ENCODE data around the gene FUNDC2.

Gene FUNDC2, protein sequence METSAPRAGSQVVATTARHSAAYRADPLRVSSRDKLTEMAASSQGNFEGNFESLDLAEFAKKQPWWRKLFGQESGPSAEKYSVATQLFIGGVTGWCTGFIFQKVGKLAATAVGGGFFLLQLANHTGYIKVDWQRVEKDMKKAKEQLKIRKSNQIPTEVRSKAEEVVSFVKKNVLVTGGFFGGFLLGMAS

DNA sequence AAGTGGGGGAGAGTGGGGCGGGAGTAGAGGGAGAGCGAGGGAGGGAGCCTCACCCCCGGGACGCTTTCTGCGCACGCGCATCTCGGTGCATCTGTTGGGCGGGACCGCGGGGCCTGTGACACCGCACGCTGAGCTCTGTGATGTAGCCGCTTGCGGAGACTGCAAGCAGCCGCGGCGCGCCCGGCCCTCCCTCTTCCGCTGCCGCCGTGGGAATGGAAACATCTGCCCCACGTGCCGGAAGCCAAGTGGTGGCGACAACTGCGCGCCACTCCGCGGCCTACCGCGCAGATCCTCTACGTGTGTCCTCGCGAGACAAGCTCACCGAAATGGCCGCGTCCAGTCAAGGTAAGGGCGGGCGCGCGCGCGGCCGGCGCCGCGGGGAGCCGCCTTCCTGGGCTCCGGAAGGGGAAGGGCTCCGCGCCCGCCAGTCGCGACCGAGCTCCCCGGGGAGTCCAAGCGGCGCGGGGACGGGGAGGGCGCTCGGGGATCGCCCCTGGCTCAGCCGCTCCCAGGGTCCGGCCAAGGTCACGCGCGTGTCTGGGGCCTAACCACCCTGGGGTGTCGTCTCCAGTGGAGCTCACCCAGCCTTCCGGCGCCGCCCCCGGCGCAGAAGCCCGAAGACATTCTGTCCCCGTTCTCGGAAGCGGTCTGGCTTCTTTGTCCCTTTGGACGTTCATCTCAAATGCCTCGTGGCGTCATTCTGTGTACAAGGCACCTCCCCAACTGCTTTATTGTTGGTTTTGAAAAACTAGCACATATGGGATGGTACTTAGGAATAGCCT is at the start of gene FUNDC2:
TSS of gene FUNDC2 (plus strand) at position 118 of the 782 bp plus-strand sequence. CDS start at position 213, 95 bp downstream.
- peak; percentile 89 to 91 for ATAC-seq (replicated peaks)
- H3K4me1 Mint-ChIP-seq, result peaks cover 9 to 27% of the 10 kb centered on the region in 2 donors
- peaks cover 3 to 4% of the 10 kb centered on the region in 2 donors for H3K36me3 Mint-ChIP-seq
- no peaks in the 10 kb centered on the region for H3K27me3 Mint-ChIP-seq
- peak within 1 kb of the TSS; percentile 82 to 83 for H3K4me3 Mint-ChIP-seq
- DNase-seq, result peak; percentile 93
- H3K9me3 Mint-ChIP-seq, result no peaks in the 10 kb centered on the region
- H3K27ac Mint-ChIP-seq, result peak within 1 kb of the TSS; percentile 96

DNA sequence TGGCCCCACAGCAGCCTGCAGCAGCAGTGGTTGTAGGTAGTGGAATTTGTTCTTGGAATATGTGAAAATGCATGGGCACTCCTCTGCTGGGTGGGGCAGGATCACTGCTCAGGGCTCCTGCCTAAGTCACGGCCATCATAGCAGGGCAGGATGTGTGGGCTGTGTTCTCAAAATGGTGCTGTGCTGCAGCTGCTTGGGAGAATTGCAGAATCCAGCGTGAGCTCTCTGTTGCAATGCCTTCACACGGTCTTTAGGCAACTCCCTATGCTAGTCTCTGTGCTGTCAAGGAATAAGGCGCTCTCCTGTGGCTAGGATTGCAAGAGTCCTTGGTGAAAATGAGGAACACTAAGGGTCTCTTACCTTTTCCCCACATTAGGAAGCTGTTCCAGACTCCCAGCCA is 47.0 kb upstream of the FUNDC2 start:
- Mint-ChIP-seq H3K27ac (no peak overlapping the region), H3K27me3 (peaks cover 0 to 7% of the 10 kb centered on the region in 2 donors), H3K9me3 (peaks cover 0 to 12% of the 10 kb centered on the region in 2 donors), H3K36me3 (peaks cover 0 to 3% of the 10 kb centered on the region in 2 donors), H3K4me3 (no peak overlapping the region), H3K4me1 (peaks cover 2 to 7% of the 10 kb centered on the region in 2 donors)
- DNase-seq (no peak), ATAC-seq (replicated peaks) (no peak)

DNA sequence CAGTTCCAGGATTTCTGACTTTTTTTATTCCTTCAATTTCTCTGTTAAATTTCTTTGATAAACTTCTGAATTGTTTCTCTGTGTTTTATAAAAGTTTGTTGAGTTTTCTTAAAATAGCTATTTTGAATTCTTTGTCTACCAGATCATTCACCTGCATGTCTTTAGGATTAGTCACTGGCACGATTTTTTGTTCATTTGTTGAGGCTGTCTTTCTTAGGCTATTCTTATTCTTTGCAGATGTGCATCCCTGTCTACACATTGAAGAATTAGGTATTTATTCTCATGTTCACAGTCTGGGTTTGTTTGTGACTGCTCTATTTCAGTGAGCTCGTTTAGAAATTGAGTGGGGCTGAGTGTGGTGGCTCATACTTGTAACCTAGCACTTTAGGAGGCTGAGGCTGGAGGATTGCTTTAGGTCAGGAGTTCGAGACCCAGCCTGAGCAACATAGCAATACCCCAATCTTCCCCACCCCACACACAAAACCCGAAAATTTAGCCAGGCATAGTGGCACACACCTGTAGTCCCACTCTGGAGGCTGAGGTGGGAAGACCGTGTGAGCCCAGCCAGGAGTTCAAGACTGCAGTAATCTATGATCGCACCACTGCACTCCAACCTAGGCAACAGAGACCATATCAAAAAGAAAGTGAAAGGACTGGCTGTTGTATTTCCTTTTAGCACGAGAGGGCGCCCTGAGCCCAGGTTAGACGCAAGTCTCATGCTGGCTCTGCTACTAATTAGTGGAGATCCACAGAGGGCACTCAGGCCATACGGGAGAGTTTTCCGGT is 46.1 kb upstream of the FUNDC2 start:
- Mint-ChIP-seq H3K4me3 (peak overlapping the region; percentile 86 to 87), H3K9me3 (peaks cover 0 to 12% of the 10 kb centered on the region in 2 donors), H3K27ac (peak overlapping the region; percentile 60), H3K27me3 (peaks cover 0 to 7% of the 10 kb centered on the region in 2 donors), H3K36me3 (peaks cover 0 to 3% of the 10 kb centered on the region in 2 donors), H3K4me1 (peaks cover 2 to 7% of the 10 kb centered on the region in 2 donors)
- ATAC-seq (replicated peaks) (peak; percentile 97), DNase-seq (peak; percentile 67)

DNA sequence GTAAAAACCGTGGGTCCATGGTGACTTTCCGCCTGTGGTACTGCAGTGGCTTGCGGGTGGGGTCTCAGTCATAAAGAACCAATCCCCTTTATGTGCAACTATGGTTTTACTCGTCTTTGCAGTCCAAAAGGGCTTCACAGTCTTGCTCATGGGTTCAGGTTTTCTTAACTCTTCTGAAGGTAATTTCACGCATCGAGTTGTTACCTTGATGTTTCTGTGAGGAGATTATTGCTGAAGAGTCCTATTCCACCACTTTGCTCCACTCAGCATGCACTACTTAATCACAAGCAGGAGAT is 45.6 kb upstream of the FUNDC2 start:
- Mint-ChIP-seq H3K27me3 (peaks cover 0 to 7% of the 10 kb centered on the region in 2 donors), H3K9me3 (peaks cover 0 to 12% of the 10 kb centered on the region in 2 donors), H3K27ac (peak overlapping the region; percentile 60), H3K4me3 (peak overlapping the region; percentile 86 to 87), H3K4me1 (peaks cover 2 to 7% of the 10 kb centered on the region in 2 donors), H3K36me3 (peaks cover 0 to 3% of the 10 kb centered on the region in 2 donors)
- ATAC-seq (replicated peaks) (no peak), DNase-seq (no peak)

DNA sequence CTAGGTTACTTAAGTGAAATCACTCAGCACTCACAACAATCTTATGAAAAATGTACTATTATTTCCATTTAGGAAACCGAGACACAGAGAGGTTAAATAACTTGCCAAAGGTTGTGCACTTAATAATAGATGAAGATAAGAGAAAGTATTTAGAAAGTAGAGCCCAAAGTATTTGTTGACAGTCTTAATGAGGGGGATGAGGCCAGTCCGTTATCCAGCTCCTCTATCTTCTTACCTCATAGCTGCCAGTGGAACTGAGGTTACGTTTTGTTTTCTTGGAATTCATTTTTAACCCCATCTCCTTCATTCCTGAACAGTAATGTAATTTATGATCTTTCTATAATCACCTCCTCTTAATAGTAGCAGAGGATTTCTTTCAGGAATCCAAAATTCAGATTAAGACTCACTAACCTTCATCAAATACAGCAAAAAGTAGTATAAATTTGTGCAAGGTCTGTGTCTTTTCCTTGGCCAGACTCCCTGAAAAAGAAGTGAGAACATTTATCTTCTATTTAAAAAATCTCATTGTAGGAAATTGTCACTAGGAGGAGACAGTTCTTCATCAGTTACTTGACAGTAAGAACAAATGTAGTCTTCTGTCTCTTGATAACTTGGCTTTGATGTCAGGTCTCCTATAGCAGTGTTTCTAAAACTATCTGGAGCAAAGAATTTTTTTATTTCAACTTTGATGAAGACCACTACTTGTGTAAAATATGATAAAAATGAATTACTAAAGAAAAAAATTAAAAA is 39.6 kb upstream of the FUNDC2 start:
- Mint-ChIP-seq H3K9me3 (no peaks in the 10 kb centered on the region), H3K36me3 (no peaks in the 10 kb centered on the region), H3K27me3 (no peaks in the 10 kb centered on the region), H3K27ac (no peak overlapping the region), H3K4me3 (no peak overlapping the region), H3K4me1 (peaks cover 11 to 26% of the 10 kb centered on the region in 2 donors)
- DNase-seq (no peak), ATAC-seq (replicated peaks) (no peak)

DNA sequence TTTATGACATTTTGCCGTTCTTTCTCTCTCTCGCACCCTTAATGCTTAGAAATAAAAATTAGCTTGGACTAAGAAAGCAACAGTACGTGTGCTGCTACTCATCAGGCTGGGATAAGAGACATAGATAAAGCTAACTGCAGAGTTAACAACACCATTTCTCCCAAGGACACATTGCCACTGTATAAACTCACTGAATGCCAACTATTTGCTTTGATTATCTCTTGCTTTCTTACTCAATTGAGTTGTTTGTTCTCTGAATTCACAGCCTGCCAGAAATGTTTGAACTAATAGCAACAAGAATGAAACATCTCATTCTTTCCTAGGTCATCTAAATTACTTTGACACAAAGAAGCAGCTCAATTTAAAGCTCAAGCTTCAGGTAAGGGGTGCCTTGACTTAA is 38.7 kb upstream of the FUNDC2 start:
- no peak for ATAC-seq (replicated peaks)
- Mint-ChIP-seq H3K9me3 (no peaks in the 10 kb centered on the region), H3K4me3 (no peak overlapping the region)

DNA sequence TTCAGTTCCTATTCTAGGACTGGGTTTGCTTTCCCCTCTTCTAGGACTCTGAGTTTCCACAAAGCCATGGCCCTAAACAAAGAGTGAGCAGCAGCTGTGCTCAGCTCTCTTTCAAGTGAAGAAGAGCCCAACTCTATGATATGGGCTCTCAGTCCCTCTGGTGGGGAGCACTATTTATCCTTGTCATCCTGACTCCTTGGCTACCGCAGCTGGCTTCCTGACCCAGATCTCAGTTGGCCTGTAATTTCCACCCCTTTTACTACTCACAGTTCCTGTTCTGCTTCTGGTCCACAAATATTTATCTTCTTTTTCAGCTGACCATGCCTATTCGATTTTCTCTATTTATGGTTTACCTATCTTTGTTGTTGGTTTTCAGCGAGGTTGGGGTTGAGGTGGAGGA is 37.9 kb upstream of the FUNDC2 start:
- ATAC-seq (replicated peaks), result no peak
- DNase-seq, result no peak
- Mint-ChIP-seq H3K4me1 (peaks cover 12 to 26% of the 10 kb centered on the region in 2 donors), H3K27me3 (no peaks in the 10 kb centered on the region), H3K27ac (no peak overlapping the region), H3K36me3 (no peaks in the 10 kb centered on the region), H3K4me3 (no peak overlapping the region), H3K9me3 (no peaks in the 10 kb centered on the region)

More for the DNA sequence above, 38.7 kb upstream of the FUNDC2 start:
- Mint-ChIP-seq H3K4me1 (peaks cover 12 to 26% of the 10 kb centered on the region in 2 donors), H3K27ac (no peak overlapping the region), H3K36me3 (no peaks in the 10 kb centered on the region), H3K27me3 (no peaks in the 10 kb centered on the region)
- no peak for DNase-seq

DNA sequence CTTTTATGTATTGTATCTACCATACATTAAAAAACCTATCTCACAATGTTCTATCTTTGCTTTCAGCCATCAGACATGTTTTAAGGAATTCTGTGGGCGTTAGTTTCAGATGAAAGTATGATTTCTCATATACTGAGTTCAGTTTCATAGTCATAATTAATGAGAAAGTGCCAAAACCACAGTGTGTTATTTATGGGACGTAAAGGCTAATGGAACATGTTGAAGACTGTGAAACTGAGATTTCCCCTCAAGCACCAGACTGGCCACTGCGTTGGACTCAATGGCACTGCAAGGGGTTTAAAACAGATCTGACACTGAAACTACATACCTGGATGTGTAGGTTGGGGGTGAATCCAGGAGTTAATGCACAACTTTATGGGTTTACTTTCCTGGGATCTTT is 36.1 kb upstream of the FUNDC2 start:
- peak; percentile 67 to 85 for ATAC-seq (replicated peaks)
- Mint-ChIP-seq H3K36me3 (no peaks in the 10 kb centered on the region), H3K9me3 (no peaks in the 10 kb centered on the region), H3K27ac (no peak overlapping the region), H3K4me3 (no peak overlapping the region), H3K4me1 (peaks cover 12 to 20% of the 10 kb centered on the region in 2 donors), H3K27me3 (no peaks in the 10 kb centered on the region)
- no peak for DNase-seq

DNA sequence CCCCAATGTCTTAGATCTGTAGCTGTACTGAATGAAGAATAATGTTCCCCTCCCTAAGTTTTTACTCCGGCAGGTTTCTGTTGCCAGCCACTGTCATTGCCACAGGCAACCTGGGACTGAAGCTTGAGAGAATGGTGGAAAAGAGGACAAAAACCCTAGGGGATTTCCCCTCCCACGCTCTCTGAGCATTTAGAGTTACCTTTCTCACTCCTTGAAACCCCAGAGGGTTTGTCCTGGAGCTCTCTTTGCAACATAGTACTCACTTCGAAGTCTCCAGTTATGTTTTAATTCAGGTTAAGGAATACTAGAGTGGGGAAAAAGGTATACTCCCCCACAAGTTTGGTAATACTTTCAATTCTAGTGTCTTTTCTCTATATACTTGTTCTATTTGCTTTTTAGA is 35.6 kb upstream of the FUNDC2 start:
- no peak overlapping the region for H3K27ac Mint-ChIP-seq
- H3K36me3 Mint-ChIP-seq, result no peaks in the 10 kb centered on the region
- DNase-seq (no peak), ATAC-seq (replicated peaks) (peak; percentile 48 to 75)
- H3K4me1 Mint-ChIP-seq, result peaks cover 12 to 20% of the 10 kb centered on the region in 2 donors
- H3K27me3 Mint-ChIP-seq, result no peaks in the 10 kb centered on the region
- H3K4me3 Mint-ChIP-seq, result no peak overlapping the region
- H3K9me3 Mint-ChIP-seq, result no peaks in the 10 kb centered on the region

DNA sequence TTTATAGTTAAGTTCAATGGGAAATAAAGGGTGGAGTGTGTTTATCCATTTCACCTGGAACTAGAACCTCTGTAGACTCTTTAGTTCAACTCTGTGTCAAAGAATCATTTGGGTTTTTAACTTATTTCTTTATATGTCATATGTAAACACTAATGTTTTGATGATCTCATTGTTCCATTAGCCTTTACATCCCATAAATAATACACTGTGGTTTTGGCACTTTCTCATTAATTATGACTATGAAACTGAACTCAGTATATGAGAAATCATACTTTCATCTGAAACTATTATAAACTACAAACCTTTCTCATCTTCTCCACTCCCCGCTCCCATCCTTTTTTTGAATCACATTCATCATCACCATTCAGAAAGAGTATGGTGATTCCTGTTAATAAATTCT is 35.2 kb upstream of the FUNDC2 start:
- Mint-ChIP-seq H3K36me3 (no peaks in the 10 kb centered on the region), H3K27ac (no peak overlapping the region), H3K27me3 (no peaks in the 10 kb centered on the region), H3K9me3 (no peaks in the 10 kb centered on the region), H3K4me1 (peaks cover 12 to 20% of the 10 kb centered on the region in 2 donors), H3K4me3 (no peak overlapping the region)
- ATAC-seq (replicated peaks) (peak in 1 of 2 donors; percentile 15), DNase-seq (no peak)

DNA sequence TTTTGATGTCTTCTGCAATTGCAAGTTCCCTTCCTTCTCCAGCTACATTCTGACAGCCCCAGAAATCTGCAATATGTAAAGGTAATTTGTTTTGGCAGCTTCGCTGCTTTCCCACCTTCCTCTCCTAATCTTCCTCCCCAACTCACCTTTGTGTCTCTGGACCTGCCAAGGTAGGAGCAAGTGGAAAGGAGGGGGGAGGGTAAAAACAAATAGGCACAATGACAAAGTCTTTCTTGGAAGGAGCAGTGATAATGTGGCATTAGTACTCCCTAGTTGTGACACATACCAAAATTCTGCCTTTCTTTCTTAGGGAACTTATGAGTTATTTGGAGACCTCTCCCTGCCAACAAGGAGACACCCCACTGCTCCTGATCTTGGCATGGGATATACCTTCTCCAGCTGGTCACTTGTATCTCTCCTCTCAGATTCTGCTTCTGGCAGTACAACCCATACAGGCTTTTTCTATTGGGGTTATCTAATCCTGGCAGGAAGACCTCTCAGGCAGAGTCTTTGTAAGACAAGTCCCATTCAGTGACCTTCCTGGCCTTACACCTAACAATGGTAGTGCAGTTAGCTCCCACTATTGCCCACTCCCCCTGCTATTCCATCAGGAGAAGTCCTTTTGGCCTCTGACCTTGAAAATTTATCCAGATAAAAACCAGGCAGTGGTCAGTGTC is 28.3 kb upstream of the FUNDC2 start:
- H3K36me3 Mint-ChIP-seq, result peaks cover 0 to 2% of the 10 kb centered on the region in 2 donors
- H3K27ac Mint-ChIP-seq, result no peak overlapping the region
- no peak for ATAC-seq (replicated peaks)
- peaks cover 0 to 10% of the 10 kb centered on the region in 2 donors for H3K27me3 Mint-ChIP-seq
- H3K4me3 Mint-ChIP-seq, result no peak overlapping the region
- no peak for DNase-seq
- H3K4me1 Mint-ChIP-seq, result no peaks in the 10 kb centered on the region
- peaks cover 0 to 8% of the 10 kb centered on the region in 2 donors for H3K9me3 Mint-ChIP-seq

DNA sequence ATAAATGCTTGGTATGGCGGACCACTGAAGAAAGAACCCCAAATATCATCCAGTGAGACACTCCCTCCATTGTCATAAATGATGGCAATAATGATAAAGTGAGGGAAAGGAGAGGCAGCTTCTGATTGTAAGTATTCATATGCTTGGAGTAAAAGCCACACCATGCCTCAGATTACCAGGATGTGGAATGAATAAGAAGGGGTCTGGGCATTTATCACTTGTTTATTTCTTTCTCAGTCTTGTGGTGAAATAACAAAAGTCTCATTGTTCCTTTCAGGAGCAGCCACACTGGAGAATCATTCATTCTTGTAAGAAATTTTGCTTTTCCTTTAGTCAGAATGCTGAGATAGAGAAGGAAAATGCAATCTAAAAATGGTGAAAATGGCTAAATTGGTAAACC is 25.8 kb upstream of the FUNDC2 start:
- peaks cover 0 to 9% of the 10 kb centered on the region in 2 donors for H3K9me3 Mint-ChIP-seq
- ATAC-seq (replicated peaks), result no peak
- H3K4me3 Mint-ChIP-seq, result no peak overlapping the region
- no peaks in the 10 kb centered on the region for H3K4me1 Mint-ChIP-seq
- H3K36me3 Mint-ChIP-seq, result peaks cover 0 to 2% of the 10 kb centered on the region in 2 donors
- DNase-seq, result no peak
- no peak overlapping the region for H3K27ac Mint-ChIP-seq
- H3K27me3 Mint-ChIP-seq, result peaks cover 0 to 11% of the 10 kb centered on the region in 2 donors

DNA sequence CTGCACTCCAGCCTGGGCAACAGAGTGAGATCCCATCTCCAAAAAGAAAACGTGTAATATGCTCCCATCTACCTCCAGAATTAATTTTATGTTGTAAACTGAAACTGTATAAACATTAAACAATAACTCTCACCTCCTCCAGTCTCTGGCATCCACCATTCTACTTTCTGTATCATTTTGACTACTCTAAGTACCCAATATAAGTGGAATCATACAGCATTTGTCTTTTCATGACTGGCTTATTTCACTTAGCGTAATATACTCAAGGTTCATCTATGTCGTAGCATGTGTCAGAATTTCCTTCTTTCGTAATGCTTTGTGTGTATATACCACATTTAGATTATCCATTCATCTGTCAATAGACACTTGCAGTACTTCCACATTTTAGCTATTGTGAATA is 24.8 kb upstream of the FUNDC2 start:
- Mint-ChIP-seq H3K4me3 (no peak overlapping the region), H3K27me3 (peaks cover 0 to 11% of the 10 kb centered on the region in 2 donors), H3K9me3 (peaks cover 0 to 9% of the 10 kb centered on the region in 2 donors), H3K4me1 (no peaks in the 10 kb centered on the region), H3K27ac (no peak overlapping the region), H3K36me3 (peaks cover 0 to 2% of the 10 kb centered on the region in 2 donors)
- no peak for ATAC-seq (replicated peaks)
- DNase-seq, result no peak
